Esophagus muscularis mucosa (tissue), 3 donors: Measurements from ENCODE around the gene TUBA3C.

Experiments used
- POLR2AphosphoS5 ChIP-seq, 2 donors: sonication (generic); formaldehyde crosslinking; IDR thresholded peaks; one replicate each; pipeline ENCODE4 v1.6.1; 2017; ENCODE audit warnings: antibody characterized with exemption in 2 of 2
- TF ChIP-seq, protein P1 (sequence below), 3 experiments: fragments of 200-600 bp in 2 of 3; fragments of 450-650 bp in 1 of 3; sonication (generic) in 2 of 3; IDR thresholded peaks; one replicate each; pipeline ENCODE4 v1.5.1; 2017 to 2019; ENCODE audit warnings: antibody characterized with exemption in 3 of 3, mild to moderate bottlenecking in 2 of 3, moderate library complexity in 1 of 3

GRCh38 chr13:19152403-19152802 lies 29.2 kb downstream of the TUBA3C start:
- TF ChIP-seq, protein P1, sequence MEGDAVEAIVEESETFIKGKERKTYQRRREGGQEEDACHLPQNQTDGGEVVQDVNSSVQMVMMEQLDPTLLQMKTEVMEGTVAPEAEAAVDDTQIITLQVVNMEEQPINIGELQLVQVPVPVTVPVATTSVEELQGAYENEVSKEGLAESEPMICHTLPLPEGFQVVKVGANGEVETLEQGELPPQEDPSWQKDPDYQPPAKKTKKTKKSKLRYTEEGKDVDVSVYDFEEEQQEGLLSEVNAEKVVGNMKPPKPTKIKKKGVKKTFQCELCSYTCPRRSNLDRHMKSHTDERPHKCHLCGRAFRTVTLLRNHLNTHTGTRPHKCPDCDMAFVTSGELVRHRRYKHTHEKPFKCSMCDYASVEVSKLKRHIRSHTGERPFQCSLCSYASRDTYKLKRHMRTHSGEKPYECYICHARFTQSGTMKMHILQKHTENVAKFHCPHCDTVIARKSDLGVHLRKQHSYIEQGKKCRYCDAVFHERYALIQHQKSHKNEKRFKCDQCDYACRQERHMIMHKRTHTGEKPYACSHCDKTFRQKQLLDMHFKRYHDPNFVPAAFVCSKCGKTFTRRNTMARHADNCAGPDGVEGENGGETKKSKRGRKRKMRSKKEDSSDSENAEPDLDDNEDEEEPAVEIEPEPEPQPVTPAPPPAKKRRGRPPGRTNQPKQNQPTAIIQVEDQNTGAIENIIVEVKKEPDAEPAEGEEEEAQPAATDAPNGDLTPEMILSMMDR (IDR thresholded peaks at IDR 0.05): no peak
- no peak for TF ChIP-seq POLR2AphosphoS5 (IDR thresholded peaks at IDR 0.05)
